ENCODE results near the gene LAMC2. TPM values are rescaled to one million over a fixed set of nuclear protein-coding genes. Genes with fewer than 3 reads are reported as not detected.

The LAMC2 gene
- polyA plus RNA-seq (2013, experiment 1 of 2), result 3.5 TPM
- 3.6 TPM for polyA plus RNA-seq (2013, experiment 2 of 2)

DNA sequence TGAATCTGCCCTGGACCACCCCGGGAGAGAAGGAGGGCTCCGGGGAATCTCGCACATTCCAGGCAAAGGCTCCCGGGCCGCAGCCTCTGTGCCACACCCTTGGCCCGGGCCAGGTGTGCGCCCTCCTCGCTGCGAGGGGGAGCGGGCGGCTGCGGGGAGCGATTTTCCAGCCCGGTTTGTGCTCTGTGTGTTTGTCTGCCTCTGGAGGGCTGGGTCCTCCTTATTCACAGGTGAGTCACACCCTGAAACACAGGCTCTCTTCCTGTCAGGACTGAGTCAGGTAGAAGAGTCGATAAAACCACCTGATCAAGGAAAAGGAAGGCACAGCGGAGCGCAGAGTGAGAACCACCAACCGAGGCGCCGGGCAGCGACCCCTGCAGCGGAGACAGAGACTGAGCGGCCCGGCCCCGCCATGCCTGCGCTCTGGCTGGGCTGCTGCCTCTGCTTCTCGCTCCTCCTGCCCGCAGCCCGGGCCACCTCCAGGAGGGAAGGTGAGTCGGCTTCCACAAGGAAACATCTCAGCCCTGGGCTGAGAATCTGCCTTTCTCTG lies at the start of gene LAMC2:
Gene LAMC2 (plus strand): TSS at position 324 of the 550 bp plus-strand sequence. CDS start 89 bp downstream, at position 413.
- H3K4me3 ChIP-seq (ENCODE audit: low read length), result peak within 1 kb of the TSS; percentile 62
- H3K4me1 ChIP-seq (ENCODE audit: insufficient read depth, low read length), result peaks cover 5% of the 10 kb centered on the region; the same call in 1 of the 2 replicates
- peaks cover 6% of the 10 kb centered on the region; the same call in 1 of the 2 replicates for H3K27me3 ChIP-seq (ENCODE audit: insufficient read depth, low read length)
- peak within 1 kb of the TSS; percentile 73 for H3K9ac ChIP-seq (ENCODE audit: low read depth, low read length)
- H3K9me3 ChIP-seq (ENCODE audit: insufficient read depth, low read depth, low read length), result no peaks in the 10 kb centered on the region
- H3K27ac ChIP-seq (ENCODE audit: low read depth, low read length), result peak within 1 kb of the TSS; percentile 73
- H3K36me3 ChIP-seq (ENCODE audit: insufficient read depth, low read length), result no peaks in the 10 kb centered on the region
- under 1% methylated on average over 30 of the region's 30 CpGs for WGBS

DNA sequence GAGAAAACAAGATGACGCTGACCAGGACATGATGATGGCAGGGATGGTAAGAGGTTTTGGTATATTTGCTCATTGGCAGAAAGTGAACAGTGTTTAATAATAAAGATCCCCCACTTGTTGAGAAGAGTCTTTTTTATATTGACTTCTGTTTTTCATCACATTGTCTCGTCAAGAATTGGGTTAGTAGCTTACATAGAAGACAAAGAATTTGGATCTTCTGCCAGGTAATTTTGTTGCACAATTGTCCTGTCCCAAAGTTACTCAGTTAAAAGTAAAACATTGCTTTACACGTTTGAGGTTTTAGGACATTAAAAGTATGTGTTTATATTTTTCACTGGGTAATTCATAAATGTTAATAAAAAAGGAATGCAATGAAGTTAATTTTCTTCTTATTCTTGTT lies 48.3 kb upstream of the LAMC2 start:
- 90% methylated on average over 3 of the region's 3 CpGs for WGBS
- Histone ChIP-seq H3K27me3 (ENCODE audit: insufficient read depth, low read length) (no peaks in the 10 kb centered on the region), H3K36me3 (ENCODE audit: insufficient read depth, low read length) (peaks cover 86% of the 10 kb centered on the region), H3K4me1 (ENCODE audit: insufficient read depth, low read length) (no peaks in the 10 kb centered on the region), H3K4me3 (ENCODE audit: low read length) (no peak overlapping the region), H3K9me3 (ENCODE audit: insufficient read depth, low read depth, low read length) (no peaks in the 10 kb centered on the region), H3K9ac (ENCODE audit: low read depth, low read length) (no peak overlapping the region), H3K27ac (ENCODE audit: low read depth, low read length) (no peak overlapping the region)

DNA sequence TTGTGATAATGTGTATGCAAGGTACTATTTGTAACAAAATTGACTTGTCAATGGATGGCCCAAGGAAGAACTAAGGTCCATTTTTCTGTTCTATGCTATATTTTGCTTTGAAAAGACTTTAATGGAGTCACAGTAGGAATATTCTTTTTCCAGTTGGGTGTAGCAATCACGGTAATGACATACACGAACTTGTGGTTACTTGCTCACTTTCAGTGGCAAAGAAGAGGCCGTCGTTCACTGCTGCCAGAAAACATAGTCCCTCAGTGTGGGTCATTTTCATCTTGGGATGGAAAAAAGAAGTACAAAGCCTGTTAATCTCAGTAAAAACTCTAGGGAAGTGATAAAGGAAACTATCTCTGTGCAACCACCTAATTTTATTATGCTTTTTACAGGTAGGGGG lies 47.8 kb upstream of the LAMC2 start:
- H3K36me3 ChIP-seq (ENCODE audit: insufficient read depth, low read length), result peaks cover 86% of the 10 kb centered on the region
- H3K4me1 ChIP-seq (ENCODE audit: insufficient read depth, low read length), result no peaks in the 10 kb centered on the region
- no peak overlapping the region for H3K4me3 ChIP-seq (ENCODE audit: low read length)
- no peaks in the 10 kb centered on the region for H3K9me3 ChIP-seq (ENCODE audit: insufficient read depth, low read depth, low read length)
- H3K9ac ChIP-seq (ENCODE audit: low read depth, low read length), result no peak overlapping the region
- no peaks in the 10 kb centered on the region for H3K27me3 ChIP-seq (ENCODE audit: insufficient read depth, low read length)
- H3K27ac ChIP-seq (ENCODE audit: low read depth, low read length), result no peak overlapping the region
- 74% methylated on average over 4 of the region's 4 CpGs for WGBS

DNA sequence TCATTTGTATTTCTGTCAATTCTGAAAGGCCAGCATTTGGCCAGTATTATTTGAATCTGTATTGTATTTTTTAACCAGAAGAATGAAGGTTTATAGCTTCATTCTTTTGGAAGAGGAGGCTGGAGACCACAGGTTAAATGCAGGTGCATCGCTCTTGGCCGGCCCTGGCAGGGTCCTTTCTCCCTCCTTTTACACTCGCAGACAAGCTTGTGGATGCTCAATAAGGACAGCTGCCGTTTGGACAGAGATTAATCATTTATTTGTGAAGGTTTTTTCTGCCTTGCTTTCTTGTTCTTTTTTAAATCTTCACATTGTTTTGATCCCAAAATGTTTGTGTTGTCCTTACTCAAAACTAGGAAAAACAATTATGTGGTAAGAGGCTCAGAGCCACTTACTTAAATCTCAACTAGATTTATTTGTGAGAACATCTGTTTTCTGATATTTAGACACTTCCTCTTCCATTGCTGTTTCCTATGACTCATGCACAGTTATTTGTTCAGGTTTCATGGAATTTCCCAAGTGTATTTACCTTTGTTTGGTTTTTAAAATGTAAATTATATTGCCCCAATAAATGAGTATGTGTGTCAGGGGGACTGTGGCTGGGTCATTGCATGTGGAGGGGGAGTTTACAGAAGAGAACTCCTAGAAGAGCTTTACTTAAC lies 46.7 kb upstream of the LAMC2 start:
- Histone ChIP-seq H3K9me3 (ENCODE audit: insufficient read depth, low read depth, low read length) (no peaks in the 10 kb centered on the region), H3K4me1 (ENCODE audit: insufficient read depth, low read length) (no peaks in the 10 kb centered on the region), H3K9ac (ENCODE audit: low read depth, low read length) (no peak overlapping the region), H3K27me3 (ENCODE audit: insufficient read depth, low read length) (no peaks in the 10 kb centered on the region), H3K4me3 (ENCODE audit: low read length) (no peak overlapping the region), H3K36me3 (ENCODE audit: insufficient read depth, low read length) (peaks cover 81% of the 10 kb centered on the region), H3K27ac (ENCODE audit: low read depth, low read length) (no peak overlapping the region)
- 93% methylated on average over 4 of the region's 4 CpGs for WGBS

DNA sequence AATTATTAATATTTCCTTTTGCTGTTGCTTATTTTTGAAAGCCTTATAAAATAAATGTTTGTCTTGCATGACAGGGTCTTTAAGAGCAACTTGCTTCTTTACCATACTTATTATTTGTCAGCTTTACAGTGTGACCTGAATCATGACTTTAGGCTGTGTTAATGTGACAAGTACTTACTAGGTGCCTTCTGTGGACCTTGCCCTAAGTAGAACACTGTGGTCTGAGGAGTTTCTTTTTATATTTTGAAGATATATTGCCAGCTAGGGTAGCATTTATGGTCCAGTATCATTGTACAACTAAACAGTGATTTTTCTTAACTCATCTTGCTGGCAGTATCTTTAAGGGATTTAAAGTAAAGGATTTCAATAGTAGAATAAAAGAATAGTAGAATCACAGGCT lies 45.4 kb upstream of the LAMC2 start:
- H3K9ac ChIP-seq (ENCODE audit: low read depth, low read length), result no peak overlapping the region
- H3K27ac ChIP-seq (ENCODE audit: low read depth, low read length), result no peak overlapping the region

DNA sequence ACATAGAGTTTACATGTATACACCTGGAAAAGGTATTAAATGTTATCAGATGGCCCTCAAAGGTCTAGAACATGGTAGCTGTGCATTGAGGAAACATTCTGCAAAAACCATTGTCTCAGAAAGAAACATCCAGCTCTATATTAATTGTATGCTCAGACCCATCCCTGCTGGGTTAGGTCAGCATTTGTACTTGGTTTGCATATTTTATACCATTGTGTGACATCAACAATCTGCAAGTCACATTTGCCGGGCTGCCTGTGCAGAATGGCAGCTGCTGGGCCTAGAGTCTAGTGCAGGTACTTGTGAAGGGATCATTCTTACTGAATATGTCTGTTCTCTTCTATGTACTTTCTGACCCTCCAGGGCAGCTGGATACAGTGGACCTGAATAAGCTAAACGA lies 43.9 kb upstream of the LAMC2 start:
- Histone ChIP-seq H3K4me1 (ENCODE audit: insufficient read depth, low read length) (no peaks in the 10 kb centered on the region), H3K4me3 (ENCODE audit: low read length) (no peak overlapping the region), H3K27me3 (ENCODE audit: insufficient read depth, low read length) (no peaks in the 10 kb centered on the region), H3K27ac (ENCODE audit: low read depth, low read length) (no peak overlapping the region), H3K9me3 (ENCODE audit: insufficient read depth, low read depth, low read length) (no peaks in the 10 kb centered on the region), H3K9ac (ENCODE audit: low read depth, low read length) (no peak overlapping the region), H3K36me3 (ENCODE audit: insufficient read depth, low read length) (peaks cover 55% of the 10 kb centered on the region)
- WGBS, result 98% methylated on average over 2 of the region's 2 CpGs

More for the DNA sequence above, 45.4 kb upstream of the LAMC2 start:
- H3K4me3 ChIP-seq (ENCODE audit: low read length), result no peak overlapping the region
- H3K36me3 ChIP-seq (ENCODE audit: insufficient read depth, low read length), result peaks cover 70% of the 10 kb centered on the region
- no peaks in the 10 kb centered on the region for H3K9me3 ChIP-seq (ENCODE audit: insufficient read depth, low read depth, low read length)
- no peaks in the 10 kb centered on the region for H3K27me3 ChIP-seq (ENCODE audit: insufficient read depth, low read length)
- no peaks in the 10 kb centered on the region for H3K4me1 ChIP-seq (ENCODE audit: insufficient read depth, low read length)

DNA sequence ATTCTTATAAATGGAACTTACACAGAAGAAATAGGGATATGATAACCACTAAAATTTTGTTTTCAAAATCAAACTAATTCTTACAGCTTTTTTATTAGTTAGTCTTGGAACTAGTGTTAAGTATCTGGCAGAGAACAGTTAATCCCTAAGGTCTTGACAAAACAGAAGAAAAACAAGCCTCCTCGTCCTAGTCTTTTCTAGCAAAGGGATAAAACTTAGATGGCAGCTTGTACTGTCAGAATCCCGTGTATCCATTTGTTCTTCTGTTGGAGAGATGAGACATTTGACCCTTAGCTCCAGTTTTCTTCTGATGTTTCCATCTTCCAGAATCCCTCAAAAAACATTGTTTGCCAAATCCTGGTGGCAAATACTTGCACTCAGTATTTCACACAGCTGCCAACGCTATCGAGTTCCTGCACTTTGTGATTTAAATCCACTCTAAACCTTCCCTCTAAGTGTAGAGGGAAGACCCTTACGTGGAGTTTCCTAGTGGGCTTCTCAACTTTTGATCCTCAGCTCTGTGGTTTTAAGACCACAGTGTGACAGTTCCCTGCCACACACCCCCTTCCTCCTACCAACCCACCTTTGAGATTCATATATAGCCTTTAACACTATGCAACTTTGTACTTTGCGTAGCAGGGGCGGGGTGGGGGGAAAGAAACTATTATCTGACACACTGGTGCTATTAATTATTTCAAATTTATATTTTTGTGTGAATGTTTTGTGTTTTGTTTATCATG lies 42.3 kb upstream of the LAMC2 start:
- Histone ChIP-seq H3K36me3 (ENCODE audit: insufficient read depth, low read length) (peaks cover 39% of the 10 kb centered on the region), H3K4me1 (ENCODE audit: insufficient read depth, low read length) (no peaks in the 10 kb centered on the region), H3K4me3 (ENCODE audit: low read length) (no peak overlapping the region), H3K27ac (ENCODE audit: low read depth, low read length) (no peak overlapping the region), H3K9me3 (ENCODE audit: insufficient read depth, low read depth, low read length) (no peaks in the 10 kb centered on the region), H3K9ac (ENCODE audit: low read depth, low read length) (no peak overlapping the region), H3K27me3 (ENCODE audit: insufficient read depth, low read length) (no peaks in the 10 kb centered on the region)
- WGBS, result 91% methylated on average over 5 of the region's 7 CpGs

DNA sequence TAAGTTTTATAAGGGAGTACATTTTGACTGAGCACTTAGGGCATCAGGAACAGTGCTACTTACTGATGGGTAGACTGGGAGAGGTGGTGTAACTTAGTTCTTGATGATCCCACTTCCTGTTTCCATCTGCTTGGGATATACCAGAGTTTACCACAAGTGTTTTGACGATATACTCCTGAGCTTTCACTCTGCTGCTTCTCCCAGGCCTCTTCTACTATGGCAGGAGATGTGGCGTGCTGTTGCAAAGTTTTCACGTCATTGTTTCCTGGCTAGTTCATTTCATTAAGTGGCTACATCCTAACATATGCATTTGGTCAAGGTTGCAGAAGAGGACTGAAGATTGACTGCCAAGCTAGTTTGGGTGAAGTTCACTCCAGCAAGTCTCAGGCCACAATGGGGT lies 41.3 kb upstream of the LAMC2 start:
- no peaks in the 10 kb centered on the region for H3K27me3 ChIP-seq (ENCODE audit: insufficient read depth, low read length)
- no peaks in the 10 kb centered on the region for H3K4me1 ChIP-seq (ENCODE audit: insufficient read depth, low read length)
- no peak overlapping the region for H3K9ac ChIP-seq (ENCODE audit: low read depth, low read length)
- peaks cover 32% of the 10 kb centered on the region for H3K36me3 ChIP-seq (ENCODE audit: insufficient read depth, low read length)
- no peak overlapping the region for H3K27ac ChIP-seq (ENCODE audit: low read depth, low read length)
- H3K4me3 ChIP-seq (ENCODE audit: low read length), result no peak overlapping the region
- WGBS, result 69% methylated on average over 3 of the region's 3 CpGs
- H3K9me3 ChIP-seq (ENCODE audit: insufficient read depth, low read depth, low read length), result no peaks in the 10 kb centered on the region

DNA sequence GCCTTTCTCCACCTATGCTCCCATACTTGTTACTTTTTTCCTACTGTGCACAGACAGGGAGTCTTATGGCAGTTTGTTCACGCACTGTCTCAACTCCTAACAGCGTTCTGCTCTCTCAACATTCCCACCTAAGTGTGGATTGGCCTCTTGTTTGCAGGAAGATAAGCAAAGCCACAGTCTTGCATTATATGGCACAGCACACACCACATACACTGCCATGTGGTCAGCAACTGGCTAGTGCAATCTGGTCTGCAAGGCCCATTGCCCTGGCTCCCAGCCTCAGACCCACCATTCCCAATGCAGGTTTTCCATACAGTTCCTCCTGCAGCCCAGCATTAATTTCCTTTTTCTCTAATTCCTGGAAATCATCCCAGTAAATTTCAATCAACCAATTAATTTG lies 38.3 kb upstream of the LAMC2 start:
- 87% methylated on average over 2 of the region's 2 CpGs for WGBS
- Histone ChIP-seq H3K4me1 (ENCODE audit: insufficient read depth, low read length) (no peaks in the 10 kb centered on the region), H3K9me3 (ENCODE audit: insufficient read depth, low read depth, low read length) (no peaks in the 10 kb centered on the region), H3K9ac (ENCODE audit: low read depth, low read length) (no peak overlapping the region), H3K27ac (ENCODE audit: low read depth, low read length) (no peak overlapping the region), H3K36me3 (ENCODE audit: insufficient read depth, low read length) (peaks cover 11% of the 10 kb centered on the region), H3K4me3 (ENCODE audit: low read length) (no peak overlapping the region), H3K27me3 (ENCODE audit: insufficient read depth, low read length) (no peaks in the 10 kb centered on the region)

DNA sequence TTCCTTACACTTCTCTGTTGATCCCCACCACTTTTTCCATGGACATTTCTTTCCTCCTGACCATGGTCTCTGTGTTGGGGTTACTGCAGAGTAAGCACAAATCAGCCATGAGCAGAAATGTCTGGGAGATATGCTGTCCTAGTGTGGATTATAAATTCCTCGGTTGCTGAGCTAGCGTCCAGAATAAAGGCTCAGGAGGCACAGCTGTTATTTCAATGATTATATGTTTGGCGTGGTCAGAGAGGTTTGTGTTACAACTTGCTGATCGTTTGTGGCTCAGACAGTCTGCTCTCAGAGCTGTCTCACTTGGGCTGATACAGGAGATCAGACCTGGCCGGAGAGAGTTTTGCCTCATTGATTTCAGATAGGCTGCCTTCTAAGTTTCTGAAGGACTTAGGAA lies 37.5 kb upstream of the LAMC2 start:
- Histone ChIP-seq H3K9me3 (ENCODE audit: insufficient read depth, low read depth, low read length) (no peaks in the 10 kb centered on the region), H3K9ac (ENCODE audit: low read depth, low read length) (no peak overlapping the region), H3K27me3 (ENCODE audit: insufficient read depth, low read length) (no peaks in the 10 kb centered on the region), H3K4me3 (ENCODE audit: low read length) (no peak overlapping the region), H3K27ac (ENCODE audit: low read depth, low read length) (no peak overlapping the region), H3K36me3 (ENCODE audit: insufficient read depth, low read length) (peaks cover 3% of the 10 kb centered on the region; the same call in 1 of the 2 replicates), H3K4me1 (ENCODE audit: insufficient read depth, low read length) (no peaks in the 10 kb centered on the region)
- 89% methylated on average over 5 of the region's 5 CpGs for WGBS

DNA sequence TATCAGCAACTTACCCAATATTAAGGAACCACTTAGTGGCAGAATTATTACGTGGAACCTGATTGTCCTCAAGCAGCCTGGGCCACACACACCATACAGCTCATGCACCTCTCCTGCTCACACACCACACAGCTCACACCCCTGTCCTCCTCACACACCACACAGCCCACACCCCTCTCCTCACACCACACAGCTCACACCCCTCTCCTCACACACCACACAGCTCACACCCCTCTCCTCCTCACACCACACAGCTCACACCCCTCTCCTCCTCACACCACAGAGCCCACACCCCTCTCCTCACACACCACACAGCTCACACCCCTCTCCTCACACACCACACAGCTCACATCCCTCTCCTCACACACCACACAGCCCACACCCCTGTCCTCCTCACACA lies 36.8 kb upstream of the LAMC2 start:
- Histone ChIP-seq H3K27me3 (ENCODE audit: insufficient read depth, low read length) (no peaks in the 10 kb centered on the region), H3K4me1 (ENCODE audit: insufficient read depth, low read length) (no peaks in the 10 kb centered on the region), H3K9me3 (ENCODE audit: insufficient read depth, low read depth, low read length) (no peaks in the 10 kb centered on the region), H3K36me3 (ENCODE audit: insufficient read depth, low read length) (no peaks in the 10 kb centered on the region), H3K9ac (ENCODE audit: low read depth, low read length) (no peak overlapping the region), H3K27ac (ENCODE audit: low read depth, low read length) (no peak overlapping the region), H3K4me3 (ENCODE audit: low read length) (no peak overlapping the region)
- WGBS, result 89% methylated on average over 1 of the region's 1 CpG

Measured in HUES64 (cell line).